ENCODE results near the gene CCDC127.
"Not testable (repeated sequence)": the region's sequence is repeated elsewhere in the genome, so short reads cannot be mapped to it uniquely, and the experiment has no call there.

The CCDC127 gene

DNA sequence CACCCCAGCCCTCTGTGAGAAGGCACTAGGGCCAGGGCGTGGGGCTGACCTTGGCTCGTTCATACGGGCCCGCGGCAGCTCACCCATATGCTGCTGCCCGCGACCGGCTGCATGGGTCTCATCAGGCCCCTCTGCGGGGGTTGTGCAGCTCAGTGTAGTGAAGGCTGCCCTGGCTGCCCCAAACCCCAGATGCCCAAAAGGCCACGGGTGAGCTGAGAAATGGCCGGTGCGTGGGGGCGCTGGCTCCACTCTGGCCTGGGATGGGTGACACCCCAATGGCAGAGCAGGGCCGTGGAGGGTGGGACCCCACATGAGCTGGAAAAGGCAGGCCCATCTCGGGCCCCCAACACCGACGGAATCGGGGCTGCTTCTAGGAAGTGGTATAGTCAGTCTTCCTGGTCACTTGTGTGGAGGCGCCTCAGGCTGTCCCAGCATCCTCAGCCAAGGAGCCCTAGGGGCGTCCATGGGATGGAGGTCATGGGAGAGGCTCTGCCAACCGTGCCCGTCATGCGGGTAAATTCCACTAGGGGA is 46.1 kb downstream of the CCDC127 start:
- no peak for DNase-seq (ENCODE audit: low spot score)

DNA sequence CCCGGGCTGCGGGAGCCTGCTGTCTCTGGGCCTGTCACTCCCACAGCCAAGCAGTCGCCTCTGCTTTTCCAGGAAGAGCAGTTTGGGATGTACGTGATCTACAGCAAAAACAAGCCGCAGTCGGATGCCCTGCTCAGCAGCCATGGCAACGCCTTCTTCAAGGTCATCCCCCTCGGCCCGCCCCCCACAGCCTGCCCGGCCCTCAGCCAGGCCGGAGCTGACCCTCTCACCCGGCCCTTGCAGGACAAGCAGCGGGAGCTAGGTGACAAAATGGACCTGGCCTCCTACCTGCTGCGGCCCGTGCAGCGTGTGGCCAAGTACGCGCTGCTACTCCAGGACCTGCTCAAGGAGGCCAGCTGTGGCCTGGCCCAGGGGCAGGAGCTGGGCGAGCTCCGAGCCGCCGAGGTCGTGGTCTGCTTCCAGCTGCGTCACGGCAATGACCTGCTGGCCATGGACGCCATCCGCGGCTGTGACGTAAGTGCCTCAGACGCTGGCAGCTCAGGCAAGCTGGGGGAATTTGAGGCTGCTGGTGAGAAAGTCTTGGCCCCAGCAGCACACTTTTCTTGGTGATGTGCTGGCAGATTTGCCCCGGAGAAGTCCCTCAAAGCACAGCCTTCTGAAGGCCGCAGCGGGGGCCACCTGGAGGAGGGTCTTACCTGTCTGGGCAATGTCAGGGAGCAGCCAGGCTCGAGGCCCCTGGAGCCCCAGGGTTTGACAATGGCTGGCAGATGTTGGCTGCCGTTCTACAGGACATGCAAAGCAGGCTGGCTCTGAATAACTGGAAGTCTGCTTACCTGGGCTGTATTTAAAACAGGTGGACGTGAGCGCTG is 46.8 kb downstream of the CCDC127 start:
- DNase-seq (ENCODE audit: low spot score): no peak

GRCh38 chr5:169728-170094 is 48.2 kb downstream of the CCDC127 start:
- no peak for DNase-seq (ENCODE audit: low spot score)

GRCh38 chr5:169071-169727 is 48.8 kb downstream of the CCDC127 start:
- no peak for DNase-seq (ENCODE audit: low spot score)

GRCh38 chr5:167982-168660 is 49.8 kb downstream of the CCDC127 start:
- no peak for DNase-seq (ENCODE audit: low spot score)

GRCh38 chr5:167511-167910 is 50.4 kb downstream of the CCDC127 start:
- no peak for DNase-seq (ENCODE audit: low spot score)

GRCh38 chr5:166441-167372 is 51.2 kb downstream of the CCDC127 start:
- DNase-seq (ENCODE audit: low spot score): no peak

DNA sequence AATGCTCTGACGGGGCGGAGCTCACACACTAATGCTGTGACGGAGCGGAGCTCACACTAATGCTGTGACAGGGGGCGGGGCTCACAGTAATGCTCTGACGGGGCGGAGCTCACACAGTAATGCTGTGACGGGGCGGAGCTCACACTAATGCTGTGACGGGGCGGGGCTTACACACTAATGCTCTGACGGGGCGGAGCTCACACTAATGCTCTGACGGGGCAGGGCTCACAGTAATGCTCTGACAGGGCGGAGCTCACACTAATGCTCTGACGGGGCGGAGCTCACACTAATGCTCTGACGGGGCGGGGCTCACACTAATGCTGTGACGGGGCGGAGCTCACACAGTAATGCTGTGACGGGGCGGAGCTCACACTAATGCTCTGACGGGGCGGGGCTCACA is 53.2 kb downstream of the CCDC127 start:
- DNase-seq (ENCODE audit: low spot score): not testable (repeated sequence)

- no peak for DNase-seq (ENCODE audit: low spot score)
Observed at GRCh38 chr5:164244-164643, 53.7 kb downstream of the CCDC127 start.

GRCh38 chr5:163841-164240 is 54.1 kb downstream of the CCDC127 start:
- DNase-seq (ENCODE audit: low spot score): no peak

DNA sequence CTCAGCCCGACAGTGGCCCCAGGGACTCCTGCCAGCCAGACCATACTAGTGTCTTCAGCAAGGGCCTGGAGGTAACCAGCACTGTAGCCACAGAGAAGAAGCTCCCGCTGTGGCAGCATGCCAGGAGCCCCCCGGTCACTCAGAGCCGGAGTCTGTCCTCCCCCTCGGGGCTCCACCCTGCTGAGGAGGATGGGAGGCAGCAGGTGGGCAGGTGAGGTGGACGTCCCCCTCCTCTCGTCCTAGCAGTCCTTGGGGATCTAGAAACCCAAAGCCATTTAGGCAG is 54.7 kb downstream of the CCDC127 start:
- DNase-seq (ENCODE audit: low spot score): no peak

DNA sequence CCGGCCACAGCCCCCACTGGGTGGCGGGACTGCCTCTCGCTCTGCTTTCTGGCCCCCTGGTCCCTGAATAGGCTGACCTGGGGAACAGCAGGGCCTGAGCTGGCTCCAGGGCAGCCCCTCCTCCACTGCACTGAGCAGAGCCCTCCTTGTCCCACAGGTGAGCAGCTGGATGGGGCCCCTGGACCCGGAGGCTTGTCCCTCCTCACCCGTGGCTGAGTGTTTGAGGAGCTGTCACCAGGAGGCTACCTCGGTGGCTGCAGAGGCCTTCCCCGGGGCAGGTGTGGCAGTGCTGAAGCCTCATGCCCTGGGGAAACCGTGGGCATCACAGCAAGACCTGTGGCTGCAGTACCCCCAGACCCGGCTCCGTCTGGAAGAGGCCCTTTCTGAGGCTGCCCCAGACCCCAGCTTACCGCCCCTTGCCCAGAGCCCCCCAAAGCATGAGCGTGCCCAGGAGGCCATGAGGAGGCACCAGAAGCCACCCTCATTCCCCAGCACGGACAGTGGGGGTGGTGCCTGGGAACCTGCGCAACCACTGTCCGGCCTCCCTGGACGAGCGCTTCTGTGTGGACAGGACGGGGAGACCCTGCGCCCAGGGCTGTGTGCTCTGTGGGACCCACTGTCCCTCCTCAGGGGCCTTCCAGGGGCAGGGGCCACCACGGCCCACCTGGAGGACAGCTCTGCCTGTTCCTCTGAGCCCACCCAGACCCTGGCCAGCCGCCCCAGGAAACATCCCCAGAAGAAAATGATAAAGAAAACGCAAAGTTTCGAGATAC is 55.2 kb downstream of the CCDC127 start:
- no peak for DNase-seq (ENCODE audit: low spot score)

DNA sequence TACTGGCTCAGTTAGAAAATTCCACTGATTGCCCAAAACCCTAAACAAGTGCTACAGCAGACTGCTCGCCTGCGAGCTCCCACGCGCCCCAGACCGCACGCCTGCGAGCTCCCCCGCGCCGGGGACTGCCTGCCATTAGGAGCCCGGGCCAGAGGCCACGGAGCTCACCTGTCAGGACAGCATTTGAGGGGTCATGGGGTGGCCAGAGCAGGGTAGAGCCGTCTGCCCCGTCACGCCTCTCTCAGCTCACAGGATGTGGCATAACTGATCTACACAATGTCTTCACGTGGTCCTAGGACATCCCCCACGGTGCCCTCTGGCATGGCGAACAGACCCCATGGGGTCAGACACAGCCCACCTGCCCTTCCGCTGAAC is 55.8 kb downstream of the CCDC127 start:
- DNase-seq (ENCODE audit: low spot score): no peak

DNA sequence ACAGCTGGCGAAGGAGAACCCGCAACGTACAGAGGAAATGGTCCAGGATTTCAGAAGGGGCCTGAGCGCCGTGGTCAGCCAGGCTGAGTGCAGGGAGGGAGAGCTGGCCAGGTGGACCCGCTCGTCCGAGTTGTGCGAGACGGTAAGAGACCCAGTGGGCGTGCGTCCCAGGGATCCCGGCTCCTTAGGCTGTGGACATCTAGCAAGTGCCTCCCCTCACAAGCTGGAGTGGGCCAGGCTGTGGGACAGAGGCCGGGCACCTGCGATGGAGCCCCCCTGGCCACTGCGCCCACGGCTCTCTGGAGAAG is 56.2 kb downstream of the CCDC127 start:
- no peak for DNase-seq (ENCODE audit: low spot score)

- no peak for DNase-seq (ENCODE audit: low spot score)
Observed at GRCh38 chr5:160921-161802, 56.8 kb downstream of the CCDC127 start.

GRCh38 chr5:160173-160510 is 57.8 kb downstream of the CCDC127 start:
- no peak for DNase-seq (ENCODE audit: low spot score)

DNA sequence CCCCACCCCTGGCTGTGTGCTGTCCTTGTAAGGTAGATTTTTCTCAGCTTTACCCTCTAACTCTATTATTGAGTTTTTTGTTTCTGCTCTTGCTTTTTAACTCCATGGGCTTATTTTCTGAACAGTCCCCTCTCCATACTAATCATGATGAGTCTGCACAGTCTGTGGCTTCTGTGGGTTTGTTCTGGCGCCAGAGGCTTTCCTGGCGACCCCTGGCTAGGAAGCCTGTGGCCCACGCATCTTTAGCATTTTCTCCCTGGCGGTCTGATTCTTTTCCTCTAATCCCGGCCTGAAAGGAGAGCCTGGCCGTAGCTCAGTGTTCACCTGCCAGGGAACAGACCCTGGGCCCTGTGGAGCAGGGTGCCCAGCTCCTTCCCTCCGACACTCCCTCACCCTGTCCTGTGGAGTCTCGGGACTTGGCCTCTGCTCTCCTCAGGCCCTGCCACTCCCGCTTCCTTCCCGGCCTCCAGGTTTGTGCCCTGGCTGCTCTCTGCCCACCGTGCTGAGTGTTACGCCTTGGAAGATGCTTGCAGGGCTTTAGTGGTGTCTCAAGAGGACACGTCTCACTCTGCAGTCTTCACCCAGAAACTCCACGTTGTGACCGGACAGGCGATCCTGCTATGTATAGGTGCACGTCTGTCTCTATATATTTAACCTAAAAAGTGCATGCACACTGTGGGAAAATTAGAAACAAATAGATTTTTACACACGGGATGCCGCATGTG is 58.3 kb downstream of the CCDC127 start:
- DNase-seq (ENCODE audit: low spot score): no peak

DNA sequence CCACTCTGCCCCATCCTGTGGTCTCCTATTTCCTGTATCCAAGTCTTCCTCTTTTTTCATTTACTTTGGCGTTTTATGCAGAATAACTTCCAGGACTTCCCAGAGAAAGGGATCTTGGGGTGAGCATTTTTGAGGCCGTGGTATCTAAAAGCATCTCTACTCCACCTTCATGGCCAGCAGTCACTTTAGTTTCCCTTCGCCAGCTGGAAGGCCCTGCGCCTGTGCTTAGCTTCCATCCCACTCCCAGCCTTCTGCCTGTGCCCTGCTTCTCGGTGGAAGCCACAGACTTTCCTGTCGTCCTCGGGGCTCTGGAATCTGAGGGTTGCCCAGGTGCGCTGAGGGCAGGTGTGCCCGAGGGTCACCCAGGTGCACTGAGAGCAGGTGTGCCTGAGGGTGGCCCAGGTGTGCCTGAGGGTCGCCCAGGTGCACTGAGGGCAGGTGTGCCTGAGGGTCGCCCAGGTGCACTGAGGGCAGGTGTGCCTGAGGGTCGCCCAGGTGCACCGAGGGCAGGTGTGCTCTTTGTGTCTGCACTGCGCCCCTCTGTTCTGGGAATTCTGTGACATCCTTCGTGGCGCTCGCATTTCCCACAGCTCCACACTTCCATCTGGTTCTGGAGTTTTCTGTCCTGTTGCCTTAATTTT is 59.0 kb downstream of the CCDC127 start:
- DNase-seq (ENCODE audit: low spot score): no peak

GRCh38 chr5:157801-158200 is 60.2 kb downstream of the CCDC127 start:
- DNase-seq (ENCODE audit: low spot score): no peak
